Keratinocyte (primary cell): ENCODE measurements around the gene GPR62.

Experiments
- EZH2 ChIP-seq: IDR thresholded peaks from one replicate; pipeline ENCODE4 v1.6.1; 2012; ENCODE audit warnings: inconsistent platforms, mild to moderate bottlenecking, low read length, moderate library complexity
- TF ChIP-seq, protein P1 (sequence below), 3 experiments: IDR thresholded peaks in 1 of 3; conservative IDR thresholded peaks in 1 of 3; optimal IDR thresholded peaks in 1 of 3; 2 replicates in 2 of 3; 3 replicates in 1 of 3; pipeline versions ENCODE3 to v1.5.1; 2011; ENCODE audit warnings: low read length in 3 of 3, mild to moderate bottlenecking in 3 of 3, moderate library complexity in 2 of 3, control low read depth in 1 of 3, inconsistent platforms in 1 of 3; ENCODE audit not compliant: insufficient read depth in 2 of 3; ENCODE audit errors: extremely low read depth in 1 of 3

DNA sequence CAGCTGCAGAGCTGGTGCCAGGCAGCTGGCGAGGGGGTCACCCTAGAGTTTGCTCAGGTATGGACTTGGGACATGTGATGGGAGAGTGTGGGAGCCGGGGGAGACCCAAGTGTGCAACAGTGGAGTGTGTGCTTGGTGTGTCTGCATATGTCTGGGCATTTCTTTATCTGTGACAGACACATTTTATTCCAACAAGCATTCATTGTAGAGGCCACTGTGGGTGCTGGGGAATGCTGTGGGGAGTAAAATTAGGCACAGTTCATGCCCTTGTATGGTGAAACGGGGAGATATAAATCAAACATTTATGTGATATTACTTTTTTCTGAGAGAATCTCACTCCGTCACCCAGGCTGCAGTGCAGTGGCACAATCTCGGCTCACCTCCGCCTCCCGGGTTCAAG, 32.4 kb downstream of the GPR62 start:
- TF ChIP-seq, protein P1, sequence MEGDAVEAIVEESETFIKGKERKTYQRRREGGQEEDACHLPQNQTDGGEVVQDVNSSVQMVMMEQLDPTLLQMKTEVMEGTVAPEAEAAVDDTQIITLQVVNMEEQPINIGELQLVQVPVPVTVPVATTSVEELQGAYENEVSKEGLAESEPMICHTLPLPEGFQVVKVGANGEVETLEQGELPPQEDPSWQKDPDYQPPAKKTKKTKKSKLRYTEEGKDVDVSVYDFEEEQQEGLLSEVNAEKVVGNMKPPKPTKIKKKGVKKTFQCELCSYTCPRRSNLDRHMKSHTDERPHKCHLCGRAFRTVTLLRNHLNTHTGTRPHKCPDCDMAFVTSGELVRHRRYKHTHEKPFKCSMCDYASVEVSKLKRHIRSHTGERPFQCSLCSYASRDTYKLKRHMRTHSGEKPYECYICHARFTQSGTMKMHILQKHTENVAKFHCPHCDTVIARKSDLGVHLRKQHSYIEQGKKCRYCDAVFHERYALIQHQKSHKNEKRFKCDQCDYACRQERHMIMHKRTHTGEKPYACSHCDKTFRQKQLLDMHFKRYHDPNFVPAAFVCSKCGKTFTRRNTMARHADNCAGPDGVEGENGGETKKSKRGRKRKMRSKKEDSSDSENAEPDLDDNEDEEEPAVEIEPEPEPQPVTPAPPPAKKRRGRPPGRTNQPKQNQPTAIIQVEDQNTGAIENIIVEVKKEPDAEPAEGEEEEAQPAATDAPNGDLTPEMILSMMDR (optimal IDR thresholded peaks at IDR 0.05 in 1 of 3, IDR thresholded peaks at IDR 0.05 in 1 of 3, conservative IDR thresholded peaks at IDR 0.05 in 1 of 3; ENCODE audit: extremely low read depth in 1 of 3, insufficient read depth in 2 of 3, low read length in 3 of 3): no peak
- TF ChIP-seq EZH2: no peak
